ENCODE measurements around the gene CDX1.

DNA sequence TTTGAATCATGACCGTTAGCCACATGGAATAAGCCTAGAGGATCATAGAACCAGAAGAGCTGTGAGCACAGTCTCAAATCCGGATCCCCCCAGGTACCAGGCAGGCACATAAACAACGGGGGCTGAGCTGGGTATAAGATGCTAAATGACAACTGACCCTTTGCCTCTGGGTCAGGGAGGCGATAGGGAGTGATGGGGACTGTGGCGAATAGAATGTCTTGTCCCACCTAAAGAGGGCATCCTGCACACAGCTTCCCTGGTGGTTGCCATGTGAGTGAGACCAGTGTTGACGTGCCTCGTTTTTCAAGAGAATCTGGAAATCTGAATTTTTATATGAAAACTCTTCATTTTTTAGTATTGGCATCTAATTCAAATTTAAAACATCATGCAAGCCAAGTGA is 56.9 kb downstream of the CDX1 start:
- TF ChIP-seq, protein P1, sequence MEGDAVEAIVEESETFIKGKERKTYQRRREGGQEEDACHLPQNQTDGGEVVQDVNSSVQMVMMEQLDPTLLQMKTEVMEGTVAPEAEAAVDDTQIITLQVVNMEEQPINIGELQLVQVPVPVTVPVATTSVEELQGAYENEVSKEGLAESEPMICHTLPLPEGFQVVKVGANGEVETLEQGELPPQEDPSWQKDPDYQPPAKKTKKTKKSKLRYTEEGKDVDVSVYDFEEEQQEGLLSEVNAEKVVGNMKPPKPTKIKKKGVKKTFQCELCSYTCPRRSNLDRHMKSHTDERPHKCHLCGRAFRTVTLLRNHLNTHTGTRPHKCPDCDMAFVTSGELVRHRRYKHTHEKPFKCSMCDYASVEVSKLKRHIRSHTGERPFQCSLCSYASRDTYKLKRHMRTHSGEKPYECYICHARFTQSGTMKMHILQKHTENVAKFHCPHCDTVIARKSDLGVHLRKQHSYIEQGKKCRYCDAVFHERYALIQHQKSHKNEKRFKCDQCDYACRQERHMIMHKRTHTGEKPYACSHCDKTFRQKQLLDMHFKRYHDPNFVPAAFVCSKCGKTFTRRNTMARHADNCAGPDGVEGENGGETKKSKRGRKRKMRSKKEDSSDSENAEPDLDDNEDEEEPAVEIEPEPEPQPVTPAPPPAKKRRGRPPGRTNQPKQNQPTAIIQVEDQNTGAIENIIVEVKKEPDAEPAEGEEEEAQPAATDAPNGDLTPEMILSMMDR (IDR thresholded peaks at IDR 0.05) = no peak
- TF ChIP-seq EZH2phosphoT487 (IDR thresholded peaks at IDR 0.05) (no peak), EZH2 (IDR thresholded peaks at IDR 0.05) (no peak)

All from neural progenitor cell (in vitro differentiated cells).